Ishikawa (cell line): ENCODE measurements around the gene CTNNBL1.

Experiments
- EP300 ChIP-seq: IDR thresholded peaks from 2 replicates; pipeline ENCODE4 v1.6.1; 2012; ENCODE audit warnings: borderline replicate concordance
- FOXM1 ChIP-seq: IDR thresholded peaks from 2 replicates; pipeline ENCODE4 v1.6.1; 2012; ENCODE audit warnings: low read depth, borderline replicate concordance
- RAD21 ChIP-seq: IDR thresholded peaks from 2 replicates; pipeline ENCODE4 v1.6.1; 2012; ENCODE audit warnings: low read depth
- REST ChIP-seq: IDR thresholded peaks from 2 replicates; pipeline ENCODE4 v1.6.1; 2012; ENCODE audit warnings: low read depth, mild to moderate bottlenecking
- YY1 ChIP-seq: IDR thresholded peaks from 2 replicates; pipeline ENCODE4 v1.6.1; 2012; ENCODE audit warnings: low read depth

DNA sequence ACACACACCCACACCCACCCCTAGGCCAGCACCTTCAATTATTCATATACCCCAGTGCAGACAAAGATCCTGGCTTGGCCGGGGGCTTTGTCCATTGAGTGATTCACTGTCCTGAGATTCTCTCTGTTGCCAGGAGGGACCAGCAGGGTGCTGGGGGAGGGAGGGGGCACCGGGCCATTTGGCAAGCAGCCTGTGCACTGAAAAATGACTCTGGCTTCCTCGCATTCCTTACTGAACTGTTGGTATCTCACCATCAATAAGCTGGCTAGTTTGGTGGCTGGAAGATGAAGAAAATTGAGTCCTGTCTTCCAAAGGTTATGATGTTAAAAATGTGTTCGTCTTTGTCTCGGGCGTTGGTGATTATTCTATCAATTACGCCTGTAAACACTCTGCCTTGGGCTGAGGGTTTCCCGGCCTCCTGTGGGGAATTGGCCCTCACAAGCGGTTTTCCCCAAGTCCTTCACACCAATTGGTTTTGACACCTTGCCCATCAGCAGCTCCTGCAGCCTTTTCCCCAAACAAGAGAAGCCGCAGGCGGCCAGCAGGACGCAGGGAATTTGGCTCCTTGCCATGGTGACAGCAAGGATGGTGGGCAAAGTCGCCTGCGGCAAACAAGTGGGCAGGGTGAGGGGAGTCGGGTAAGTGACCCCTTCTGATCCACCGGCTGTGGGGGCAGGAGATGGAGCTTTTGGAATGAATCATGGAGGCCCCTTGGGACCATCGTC is 214.0 kb downstream of the CTNNBL1 start:
- TF ChIP-seq REST (no peak), EP300 (peak; percentile 78), RAD21 (no peak), YY1 (no peak), FOXM1 (no peak)
